Gastrocnemius medialis (tissue), 4 donors: ENCODE results near the gene KRTAP5-3.

Experiments used
- CTCF ChIP-seq, 5 experiments: fragments of 450-650 bp in 3 of 5; fragments of 200-600 bp in 2 of 5; sonication (generic) in 2 of 5; IDR thresholded peaks in 4 of 5; conservative IDR thresholded peaks in 1 of 5; 1 replicate in 4 of 5; 2 replicates in 1 of 5; pipeline ENCODE4 v1.5.1; 2016 to 2019; ENCODE audit warnings: antibody characterized with exemption in 5 of 5, mild to moderate bottlenecking in 3 of 5, moderate library complexity in 3 of 5
- POLR2A ChIP-seq, 2 donors: fragments of 450-650 bp; IDR thresholded peaks; one replicate each; pipeline ENCODE4 v1.6.1; 2017; ENCODE audit warnings: antibody characterized with exemption in 2 of 2, mild to moderate bottlenecking in 2 of 2, moderate library complexity in 2 of 2

- TF ChIP-seq CTCF (IDR thresholded peaks at IDR 0.05 in 4 of 5, conservative IDR thresholded peaks at IDR 0.05 in 1 of 5), result no peak
- no peak for TF ChIP-seq POLR2A (IDR thresholded peaks at IDR 0.05)
Measured at GRCh38 chr11:1603629-1604028, 4.6 kb downstream of the KRTAP5-3 start.
